IMR-90 (cell line): ENCODE results near the gene SEPTIN5. TPM values are rescaled to one million over a fixed set of nuclear protein-coding genes. Genes with fewer than 3 reads are reported as not detected.

Source experiments
- ATAC-seq: fragments of 200-7000 bp; cut with Tn5 transposase; 2 replicates; pipeline ENCODE4 v1.9.1; 2020; ENCODE audit warnings: low read depth, mild to moderate bottlenecking, moderate library complexity
- BruUV-seq: library from RNA; stranded (reverse); fragments of 400-500 nt; replicated peaks from 2 replicates; lab custom pipeline; 2021; lab: Mats Ljungman, UMichigan
- CTCF ChIA-PET: fragments of 300-600 bp; formaldehyde crosslinking; extraction: SDS; loops from one replicate; lab custom pipeline; 2021; ENCODE audit warnings: antibody characterized with exemption; lab: Yijun Ruan, JAX
- POLR2A ChIA-PET: fragments of 300-600 bp; sonication (Branson Sonifier 250); formaldehyde crosslinking; loops from one replicate; lab custom pipeline; 2022; ENCODE audit warnings: antibody characterized with exemption; ENCODE audit not compliant: unreplicated experiment; lab: Charles Lee
- DNase-seq: peaks from one replicate; pipeline ENCODE4 v3.0.0; 2013
- H2AFZ ChIP-seq: replicated peaks from 2 replicates; pipeline ENCODE3; 2013; ENCODE audit warnings: low read length, mild to moderate bottlenecking; ENCODE audit not compliant: poor library complexity
- H2AK5ac ChIP-seq: 2 replicates; pipeline ENCODE4 v1.6.1; 2013; ENCODE audit warnings: low read depth, low read length, inconsistent platforms
- H2AK9ac ChIP-seq: replicated peaks from 2 replicates; pipeline ENCODE3; 2013; ENCODE audit warnings: mild to moderate bottlenecking, low read depth, low read length, moderate library complexity; ENCODE audit not compliant: poor library complexity
- H2BK120ac ChIP-seq: 2 replicates; pipeline ENCODE4 v1.6.1; 2013; ENCODE audit warnings: low read depth, low read length, inconsistent platforms
- H2BK15ac ChIP-seq: 3 replicates; pipeline ENCODE4 v1.6.1; 2013; ENCODE audit warnings: low read depth, low read length, inconsistent platforms
- H2BK20ac ChIP-seq: 2 replicates; pipeline ENCODE4 v1.6.1; 2013; ENCODE audit warnings: low read depth, mild to moderate bottlenecking, inconsistent platforms, low read length, moderate library complexity
- H2BK5ac ChIP-seq: 2 replicates; pipeline ENCODE4 v1.6.1; 2013; ENCODE audit warnings: mild to moderate bottlenecking, low read depth, low read length, inconsistent platforms; ENCODE audit not compliant: poor library complexity, severe bottlenecking
- H3K14ac ChIP-seq: replicated peaks from 2 replicates; pipeline ENCODE4 v1.6.1; 2013; ENCODE audit warnings: low read depth, low read length, inconsistent platforms
- H3K18ac ChIP-seq: 2 replicates; pipeline ENCODE4 v1.6.1; 2013; ENCODE audit warnings: low read depth, low read length, control low read depth
- H3K23ac ChIP-seq: 2 replicates; pipeline ENCODE4 v1.6.1; 2013; ENCODE audit warnings: low read depth, low read length, inconsistent platforms
- H3K27ac ChIP-seq: 2 replicates; pipeline ENCODE4 v1.5.1; 2013; ENCODE audit warnings: mild to moderate bottlenecking, control low read depth, low read length; ENCODE audit not compliant: insufficient read depth
- H3K27me3 ChIP-seq: 2 replicates; pipeline ENCODE4 v1.6.1; 2013; ENCODE audit warnings: low read length; ENCODE audit not compliant: control insufficient read depth, insufficient read depth
- H3K36me3 ChIP-seq: 2 replicates; pipeline ENCODE4 v1.6.1; 2013; ENCODE audit warnings: low read length, mixed read lengths; ENCODE audit not compliant: control insufficient read depth, insufficient read depth
- H3K4ac ChIP-seq: 2 replicates; pipeline ENCODE4 v1.6.1; 2013; ENCODE audit warnings: low read depth, low read length, inconsistent platforms
- H3K4me1 ChIP-seq: 2 replicates; pipeline ENCODE4 v1.6.1; 2013; ENCODE audit warnings: low read length, mixed read lengths; ENCODE audit not compliant: control insufficient read depth, insufficient read depth
- H3K4me2 ChIP-seq: 2 replicates; pipeline ENCODE4 v1.6.1; 2013; ENCODE audit warnings: low read depth, mild to moderate bottlenecking, control low read depth, low read length, moderate library complexity
- H3K4me3 ChIP-seq: 2 replicates; pipeline ENCODE4 v1.5.1; 2013; ENCODE audit warnings: low read depth, mild to moderate bottlenecking, control low read depth, low read length, moderate library complexity; ENCODE audit not compliant: insufficient read depth
- H3K56ac ChIP-seq: 2 replicates; pipeline ENCODE4 v1.6.1; 2013; ENCODE audit warnings: low read length, inconsistent platforms; ENCODE audit not compliant: insufficient read depth; ENCODE audit errors: extremely low read depth
- H3K79me1 ChIP-seq, 2 experiments: 2 replicates each; pipeline ENCODE4 v1.6.1; 2013; ENCODE audit warnings: low read length in 2 of 2, inconsistent platforms in 1 of 2, low read depth in 1 of 2
- H3K9ac ChIP-seq: 2 replicates; pipeline ENCODE4 v1.6.1; 2013; ENCODE audit warnings: low read depth, low read length, control low read depth
- H3K9me1 ChIP-seq: 2 replicates; pipeline ENCODE4 v1.6.1; 2013; ENCODE audit warnings: low read length, inconsistent platforms; ENCODE audit not compliant: insufficient read depth
- H3K9me3 ChIP-seq: 2 replicates; pipeline ENCODE4 v1.6.1; 2013; ENCODE audit warnings: low read length; ENCODE audit not compliant: control insufficient read depth, insufficient read depth
- H4K20me1 ChIP-seq: 2 replicates; pipeline ENCODE4 v1.6.1; 2013; ENCODE audit warnings: low read length, inconsistent platforms; ENCODE audit not compliant: insufficient read depth
- H4K5ac ChIP-seq: 2 replicates; pipeline ENCODE4 v1.6.1; 2013; ENCODE audit warnings: mild to moderate bottlenecking, low read depth, low read length, control low read depth
- H4K8ac ChIP-seq, 2 experiments: 2 replicates each; pipeline ENCODE4 v1.6.1; 2013; ENCODE audit warnings: low read depth in 2 of 2, low read length in 2 of 2, control low read depth in 1 of 2, inconsistent platforms in 1 of 2
- H4K91ac ChIP-seq: 2 replicates; pipeline ENCODE4 v1.6.1; 2013; ENCODE audit warnings: low read depth, low read length, inconsistent platforms; ENCODE audit not compliant: insufficient read depth
- BHLHE40 ChIP-seq: fragments of 150-350 bp; IDR thresholded peaks from 2 replicates; pipeline ENCODE4 v1.6.1; 2016; ENCODE audit warnings: mild to moderate bottlenecking, low read depth, low read length
- CEBPB ChIP-seq: IDR thresholded peaks from 2 replicates; pipeline ENCODE4 v1.6.1; 2012; ENCODE audit warnings: low read depth, low read length, improper control_type of control experiment
- CHD1 ChIP-seq: IDR thresholded peaks from 2 replicates; pipeline ENCODE4 v1.6.1; 2012; ENCODE audit warnings: low read depth, low read length, improper control_type of control experiment
- MAFK ChIP-seq: IDR thresholded peaks from 2 replicates; pipeline ENCODE4 v1.6.1; 2012; ENCODE audit warnings: low read depth, low read length, improper control_type of control experiment
- MAZ ChIP-seq: IDR thresholded peaks from 2 replicates; pipeline ENCODE4 v1.6.1; 2012; ENCODE audit warnings: low read depth, mild to moderate bottlenecking, low read length, improper control_type of control experiment, moderate library complexity, borderline replicate concordance
- NFE2L2 ChIP-seq: fragments of 150-350 bp; IDR thresholded peaks from 2 replicates; pipeline ENCODE4 v1.6.1; 2016; ENCODE audit warnings: low read depth, mild to moderate bottlenecking, low read length
- POLR2A ChIP-seq: IDR thresholded peaks from 2 replicates; pipeline ENCODE4 v1.6.1; 2012; ENCODE audit warnings: mild to moderate bottlenecking, low read depth, low read length
- RCOR1 ChIP-seq: IDR thresholded peaks from 2 replicates; pipeline ENCODE4 v1.6.1; 2012; ENCODE audit warnings: mild to moderate bottlenecking, low read length, improper control_type of control experiment; ENCODE audit not compliant: insufficient replicate concordance
- SMC3 ChIP-seq: fragments of 150-350 bp; IDR thresholded peaks from 2 replicates; pipeline ENCODE4 v1.6.1; 2016; ENCODE audit warnings: low read depth, mild to moderate bottlenecking, antibody characterized with exemption, low read length, moderate library complexity
- WGBS, 2 experiments: methylation state at CpG; one replicate each; pipeline versions ENCODE4 v1.1.5 to v1.1.7; 2013; ENCODE audit warnings: missing lambda C conversion rate in 2 of 2; ENCODE audit not compliant: insufficient read length in 1 of 2; ENCODE audit errors: extremely low coverage in 2 of 2; 5-methylcytosine and 5-hydroxymethylcytosine counted together
- dilution Hi-C: fragments of 300-500 bp; cut with HindIII; formaldehyde crosslinking; loops from one replicate; pipeline ENCODE4 v1.14.3; 2018; ENCODE audit warnings: low sequenced_read_pairs; ENCODE audit not compliant: unreplicated experiment
- in situ Hi-C: fragments of 300-500 bp; cut with MboI; formaldehyde crosslinking; loops from 3 replicates; pipeline ENCODE4 v1.14.3; 2019; ENCODE audit warnings: low sequenced_read_pairs, inconsistent platforms, mixed read lengths
- intact Hi-C: fragments of 100-400 bp; cut with micrococcal nuclease; formaldehyde crosslinking; loops from 2 replicates; pipeline ENCODE4 v1.10.0; 2022
- polyA plus RNA-seq, 3 experiments: library from polyadenylated mRNA; depleted of rRNA; stranded (reverse); fragments of >200 nt; gene quantifications; 2 replicates each; pipeline ENCODE4 v1.2.3, GENCODE V29; 2012; ENCODE audit warnings: low replicate concordance in 1 of 3
- total RNA-seq: library from RNA; depleted of rRNA; stranded (reverse); fragments of >200 nt; gene quantifications from 2 replicates; pipeline ENCODE4 v1.2.3, GENCODE V29; 2012

SEPTIN5 gene
- total and polyA plus RNA-seq, 2 of the 4 experiments (the other 2 are of a cell fraction), result 16.8 to 20.7 TPM

DNA sequence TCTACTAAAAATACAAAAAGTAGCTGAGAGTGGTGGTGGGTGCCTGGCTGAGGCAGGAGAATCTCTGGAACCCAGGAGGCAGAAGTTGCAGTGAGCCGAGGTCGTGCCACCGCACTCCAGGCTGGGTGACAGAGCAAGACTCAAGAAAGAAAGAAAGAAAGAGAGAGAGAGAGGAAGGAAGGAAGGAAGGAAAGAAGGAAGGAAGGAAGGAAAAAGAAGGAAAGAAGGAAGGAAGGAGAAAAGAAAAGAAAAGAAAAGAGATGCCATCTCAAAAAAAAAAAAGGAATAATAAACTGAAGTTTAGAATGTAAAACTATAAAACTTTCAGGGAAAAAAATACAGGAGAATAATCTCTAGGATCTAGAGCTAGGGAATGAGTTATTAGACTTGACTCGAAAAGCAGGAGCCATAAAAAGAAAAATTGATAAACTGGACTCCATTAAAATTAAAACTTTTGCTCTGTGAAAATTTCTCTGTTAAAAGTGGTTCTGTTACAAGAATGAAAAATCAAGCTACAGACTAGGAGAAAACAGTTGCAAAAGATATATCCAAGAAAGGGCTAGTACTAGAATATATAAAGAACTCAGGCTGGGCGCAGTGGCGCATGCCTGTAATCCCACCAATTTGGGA lies 13.4 kb upstream of the SEPTIN5 start:
- intact Hi-C loops (no loop called here), dilution Hi-C loops (no loop called here), in situ Hi-C loops (no loop called here)
- Histone ChIP-seq H3K18ac (no peak overlapping the region), H3K4me3 (no peak overlapping the region), H4K8ac (no peak overlapping the region), H2BK5ac (no peak overlapping the region), H3K9me3 (no peaks in the 10 kb centered on the region), H3K4me1 (no peaks in the 10 kb centered on the region), H3K4ac (no peak overlapping the region), H2AK9ac (no peak overlapping the region), H2BK120ac (no peak overlapping the region), H3K79me1 (no peaks in the 10 kb centered on the region), H2AK5ac (no peak overlapping the region), H3K27ac (no peak overlapping the region), H4K20me1 (no peaks in the 10 kb centered on the region), H3K36me3 (no peaks in the 10 kb centered on the region), H3K14ac (no peak overlapping the region), H3K9ac (no peak overlapping the region), H3K4me2 (no peak overlapping the region), H3K27me3 (peaks cover 33% of the 10 kb centered on the region), H3K9me1 (no peaks in the 10 kb centered on the region), H3K56ac (no peak overlapping the region), H2BK15ac (no peak overlapping the region), H2BK20ac (no peak overlapping the region), H2AFZ (no peak overlapping the region), H4K91ac (no peak overlapping the region), H3K23ac (no peak overlapping the region), H4K5ac (no peak overlapping the region)
- TF ChIP-seq MAFK (no peak), MAZ (no peak), SMC3 (no peak), BHLHE40 (no peak), CEBPB (no peak), NFE2L2 (no peak), POLR2A (no peak), CHD1 (no peak), RCOR1 (no peak)
- no peak for DNase-seq
- no peak for ATAC-seq
- 94% methylated on average over 3 of the region's 6 CpGs; no CpG with 5 or more reads in 1 of the 2 experiments for WGBS, 2 experiments
- ChIA-PET POLR2A (no interaction called here), CTCF (interaction anchor here (0.7 to 1.6 kb wide), 2 partner anchors 16 to 29 kb away, joined by 3 to 5 read pairs; no protein-coding TSS in a partner anchor)
- BruUV-seq, result no TSS peak
